HFFc6 (cell line): Measurements from ENCODE around the gene CCDC106. TPM values are rescaled to one million over a fixed set of nuclear protein-coding genes. Genes with fewer than 3 reads are reported as not detected.

Experiments used
- DNase-seq: peaks from one replicate; pipeline ENCODE4 v3.0.0-alpha.2; 2018
- H3K27ac Mint-ChIP-seq: 2 replicates; pipeline ENCODE4 v1.8.0; 2020; ENCODE audit warnings: mild to moderate bottlenecking, mixed read lengths
- H3K27me3 Mint-ChIP-seq: 2 replicates; pipeline ENCODE4 v1.8.0; 2021; ENCODE audit warnings: mild to moderate bottlenecking, moderate library complexity, mixed read lengths; ENCODE audit not compliant: insufficient read depth
- H3K36me3 Mint-ChIP-seq: 2 replicates; pipeline ENCODE4 v1.8.0; 2021; ENCODE audit warnings: low read depth, mixed read lengths
- H3K4me1 Mint-ChIP-seq: 2 replicates; pipeline ENCODE4 v1.8.0; 2020; ENCODE audit warnings: low read depth, mixed read lengths
- H3K4me3 Mint-ChIP-seq: 2 replicates; pipeline ENCODE4 v1.8.0; 2020; ENCODE audit warnings: mild to moderate bottlenecking, moderate library complexity, mixed read lengths
- H3K9me3 Mint-ChIP-seq: 2 replicates; pipeline ENCODE4 v1.8.0; 2020; ENCODE audit warnings: mild to moderate bottlenecking, mixed read lengths
- total RNA-seq, 6 experiments: library from RNA; stranded (reverse); fragmentation: NEBNext Ultra II Directional; extraction: Animal tissue kit (Norgen Biotek cat#: 25700); gene quantifications; 2 replicates in 1 of 6; 3 replicates in 5 of 6; pipeline ENCODE4 v1.2.3, GENCODE V29; 2021
- TF ChIP-seq, protein P1 (sequence below): fragments of 200-600 bp; sonication (generic); IDR thresholded peaks from 2 replicates; pipeline ENCODE4 v1.5.0; 2021; ENCODE audit warnings: antibody characterized with exemption, mild to moderate bottlenecking

The CCDC106 gene
- total RNA-seq, 6 experiments from 2014 or later, result 12.9 to 17.4 (median 14.0) TPM

DNA sequence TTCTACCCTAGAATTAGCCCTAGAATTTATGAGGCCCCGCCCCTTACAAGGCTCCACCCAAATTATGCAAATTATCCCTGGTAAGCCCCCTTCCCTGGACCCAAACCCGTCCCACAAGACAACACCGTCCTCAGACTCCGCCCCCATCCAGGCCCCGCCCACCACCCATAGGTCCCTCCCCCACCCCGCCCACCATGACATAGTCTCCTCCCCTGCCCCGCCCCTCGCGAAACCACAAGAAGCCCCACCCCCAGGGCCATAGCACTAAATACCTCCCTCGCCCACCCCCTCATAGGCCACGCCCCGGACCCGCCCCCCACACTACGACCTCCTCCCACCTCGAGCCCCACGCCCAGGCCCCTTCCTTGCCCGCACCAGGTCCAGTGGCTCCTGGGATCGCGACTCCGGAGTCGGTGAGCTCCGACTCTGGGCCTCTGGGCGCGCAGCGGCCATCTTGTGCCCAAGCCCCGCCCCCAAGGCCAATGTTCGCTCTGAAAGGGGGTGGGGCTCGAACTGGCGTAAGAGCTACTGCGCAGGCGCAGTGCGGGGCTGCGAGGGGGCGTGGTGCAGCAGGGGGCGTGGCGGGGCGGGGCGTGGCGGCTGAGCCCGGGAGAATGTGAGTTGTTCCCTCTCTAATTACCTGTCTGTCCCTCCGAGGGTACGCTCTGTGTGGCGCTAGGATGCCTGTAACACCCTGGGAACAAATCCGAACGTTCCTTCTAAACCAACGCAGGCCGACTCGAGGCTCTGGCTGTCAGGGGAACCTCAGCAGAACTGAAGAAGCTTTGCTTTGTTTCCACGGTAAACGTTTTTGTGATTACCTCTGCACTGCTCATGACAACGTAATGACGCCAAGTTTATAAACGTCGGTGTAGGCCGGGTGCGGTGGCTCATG lies 23.7 kb upstream of the CCDC106 start, which contains the start of gene ZNF784:
TSS of gene ZNF784 (minus strand) at position 458 of the 895 bp plus-strand sequence. CDS start at position 453, 5 bp downstream.
- TF ChIP-seq, protein P1, sequence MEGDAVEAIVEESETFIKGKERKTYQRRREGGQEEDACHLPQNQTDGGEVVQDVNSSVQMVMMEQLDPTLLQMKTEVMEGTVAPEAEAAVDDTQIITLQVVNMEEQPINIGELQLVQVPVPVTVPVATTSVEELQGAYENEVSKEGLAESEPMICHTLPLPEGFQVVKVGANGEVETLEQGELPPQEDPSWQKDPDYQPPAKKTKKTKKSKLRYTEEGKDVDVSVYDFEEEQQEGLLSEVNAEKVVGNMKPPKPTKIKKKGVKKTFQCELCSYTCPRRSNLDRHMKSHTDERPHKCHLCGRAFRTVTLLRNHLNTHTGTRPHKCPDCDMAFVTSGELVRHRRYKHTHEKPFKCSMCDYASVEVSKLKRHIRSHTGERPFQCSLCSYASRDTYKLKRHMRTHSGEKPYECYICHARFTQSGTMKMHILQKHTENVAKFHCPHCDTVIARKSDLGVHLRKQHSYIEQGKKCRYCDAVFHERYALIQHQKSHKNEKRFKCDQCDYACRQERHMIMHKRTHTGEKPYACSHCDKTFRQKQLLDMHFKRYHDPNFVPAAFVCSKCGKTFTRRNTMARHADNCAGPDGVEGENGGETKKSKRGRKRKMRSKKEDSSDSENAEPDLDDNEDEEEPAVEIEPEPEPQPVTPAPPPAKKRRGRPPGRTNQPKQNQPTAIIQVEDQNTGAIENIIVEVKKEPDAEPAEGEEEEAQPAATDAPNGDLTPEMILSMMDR, result no peak
- Mint-ChIP-seq H3K9me3 (no peaks in the 10 kb centered on the region; the same call in 1 of the 2 replicates), H3K4me1 (peaks cover 29% of the 10 kb centered on the region), H3K27ac (peak within 1 kb of the TSS; percentile 96), H3K36me3 (peaks cover 25% of the 10 kb centered on the region), H3K27me3 (peaks cover 3% of the 10 kb centered on the region), H3K4me3 (peak within 1 kb of the TSS; percentile 88)
- peak; percentile 79 for DNase-seq

DNA sequence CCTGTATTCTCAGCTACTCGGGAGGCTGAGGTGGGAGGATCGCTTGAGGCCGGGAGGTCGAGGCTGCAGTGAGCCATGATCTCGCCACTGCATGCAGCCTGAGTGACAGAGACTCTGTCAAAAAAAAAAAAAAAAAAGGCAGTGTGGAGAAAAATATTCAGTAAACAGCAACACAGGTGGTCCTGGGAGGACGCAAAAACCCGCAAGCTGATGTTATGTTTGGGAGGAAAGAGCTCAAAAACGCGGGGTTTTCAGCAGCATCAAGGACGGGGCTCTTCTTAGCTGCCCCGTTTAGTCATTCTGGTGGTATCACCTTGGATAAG lies 23.0 kb upstream of the CCDC106 start:
- Mint-ChIP-seq H3K9me3 (no peaks in the 10 kb centered on the region; the same call in 1 of the 2 replicates), H3K4me1 (peaks cover 23% of the 10 kb centered on the region), H3K27ac (peak overlapping the region; percentile 96), H3K4me3 (peak overlapping the region; percentile 88), H3K27me3 (peaks cover 3% of the 10 kb centered on the region; the same call in 1 of the 2 replicates), H3K36me3 (peaks cover 20% of the 10 kb centered on the region)
- no peak for DNase-seq
- TF ChIP-seq, protein P1, result no peak

DNA sequence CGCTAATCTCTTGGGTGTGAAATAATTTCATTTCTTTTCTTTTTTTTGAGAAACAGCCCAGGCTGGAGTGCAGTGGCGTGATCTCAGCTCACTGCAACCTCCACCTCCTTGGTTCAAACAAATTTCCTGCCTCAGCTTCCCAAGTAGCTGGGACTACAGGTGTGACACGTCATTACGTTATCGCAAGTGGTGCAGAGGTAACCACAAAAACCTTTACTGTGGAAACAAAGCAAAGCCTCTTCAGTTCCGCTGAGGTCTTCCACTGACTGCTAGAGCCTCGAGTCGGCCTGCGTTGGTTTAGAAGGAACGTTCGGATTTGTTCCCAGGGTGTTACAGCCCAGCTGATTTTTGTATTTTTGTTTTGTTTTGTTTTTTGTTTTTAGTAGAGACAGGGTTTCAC lies 21.7 kb upstream of the CCDC106 start:
- Mint-ChIP-seq H3K4me3 (no peak overlapping the region), H3K4me1 (peaks cover 17% of the 10 kb centered on the region), H3K27ac (no peak overlapping the region), H3K36me3 (peaks cover 9% of the 10 kb centered on the region; the same call in 1 of the 2 replicates), H3K9me3 (no peaks in the 10 kb centered on the region; the same call in 1 of the 2 replicates), H3K27me3 (no peaks in the 10 kb centered on the region; the same call in 1 of the 2 replicates)
- DNase-seq, result no peak
- TF ChIP-seq, protein P1, result no peak

DNA sequence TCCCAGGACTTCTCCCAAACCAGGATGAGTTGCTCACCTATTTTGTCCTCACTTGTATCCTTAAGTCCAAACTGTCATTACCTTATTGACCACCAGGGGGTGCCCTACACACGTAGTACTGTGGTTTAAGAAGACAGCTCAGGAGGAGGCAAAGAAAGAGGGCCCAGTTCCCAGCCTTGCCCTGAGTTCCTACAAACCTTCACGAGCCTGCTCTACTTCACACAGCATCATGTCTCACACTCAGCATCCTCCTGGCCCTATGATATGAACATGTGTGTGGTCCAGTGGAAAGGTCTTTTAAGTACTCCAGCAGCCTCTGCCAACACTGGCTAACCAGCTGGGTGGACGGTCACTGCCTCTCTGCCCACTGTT lies 15.6 kb upstream of the CCDC106 start:
- peak; percentile 88 for DNase-seq
- H3K4me1 Mint-ChIP-seq, result peaks cover 42% of the 10 kb centered on the region
- H3K27me3 Mint-ChIP-seq, result peaks cover 5% of the 10 kb centered on the region
- H3K27ac Mint-ChIP-seq, result peak overlapping the region; percentile 40; the same call in 1 of the 2 replicates
- peaks cover 26% of the 10 kb centered on the region for H3K36me3 Mint-ChIP-seq
- H3K9me3 Mint-ChIP-seq, result no peaks in the 10 kb centered on the region
- TF ChIP-seq, protein P1, result peak; percentile 94
- no peak overlapping the region for H3K4me3 Mint-ChIP-seq

DNA sequence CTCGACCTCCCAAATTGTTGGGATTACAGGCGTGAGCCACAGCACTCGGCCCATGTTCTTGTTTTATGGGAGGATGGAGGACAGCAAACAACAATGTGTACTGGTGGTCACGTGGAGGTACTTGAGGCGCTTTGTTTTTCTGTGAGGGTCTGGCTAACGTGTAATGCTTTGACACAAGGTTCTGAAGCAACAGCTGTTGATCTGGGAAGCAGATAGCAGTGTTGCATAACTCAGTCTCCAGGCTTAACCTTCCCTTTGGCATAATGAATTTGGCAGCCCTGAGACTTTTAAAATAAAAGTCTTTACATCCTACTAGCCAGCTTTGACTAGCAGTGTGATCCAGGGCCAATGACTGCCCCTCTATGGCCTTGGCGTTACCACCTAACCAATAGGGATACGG lies 14.2 kb upstream of the CCDC106 start:
- H3K27ac Mint-ChIP-seq, result no peak overlapping the region
- H3K36me3 Mint-ChIP-seq, result peaks cover 38% of the 10 kb centered on the region
- peaks cover 51% of the 10 kb centered on the region for H3K4me1 Mint-ChIP-seq
- TF ChIP-seq, protein P1, result no peak
- no peak for DNase-seq
- H3K4me3 Mint-ChIP-seq, result no peak overlapping the region; the same call in 1 of the 2 replicates
- H3K27me3 Mint-ChIP-seq, result peaks cover 5% of the 10 kb centered on the region
- no peaks in the 10 kb centered on the region for H3K9me3 Mint-ChIP-seq
